ENCODE data around the gene ZNF414. TPM values are rescaled to one million over a fixed set of nuclear protein-coding genes. Genes with fewer than 3 reads are reported as not detected.
A peak's percentile ranks its signal among the peaks of the same experiment; 100 is the strongest.

The ZNF414 gene
- total and polyA plus RNA-seq, 10 of the 15 experiments (the other 5 are each of a cell fraction or from before 2014, with no cell fraction given): 0.16 to 23.7 (median 5.3) TPM; not detected in 1

- TF ChIP-seq ZBTB40 (IDR thresholded peaks at IDR 0.05; ENCODE audit: borderline replicate concordance): no peak
- TF ChIP-seq EED (IDR thresholded peaks at IDR 0.05; ENCODE audit: low read depth): peak; percentile 82
- TF ChIP-seq PKNOX1 (IDR thresholded peaks at IDR 0.05): no peak
- peak; percentile 73 for TF ChIP-seq MYC (IDR thresholded peaks at IDR 0.05; ENCODE audit: insufficient read depth, insufficient read length, insufficient replicate concordance, low read length, severe bottlenecking)
- no peak for TF ChIP-seq IRF5 (IDR thresholded peaks at IDR 0.05; ENCODE audit: borderline replicate concordance)
- peak; percentile 51 for TF ChIP-seq NR2F1 (conservative IDR thresholded peaks at IDR 0.05)
- no peak for TF ChIP-seq SMAD5 (IDR thresholded peaks at IDR 0.05; ENCODE audit: low read depth)
- TF ChIP-seq BHLHE40 (IDR thresholded peaks at IDR 0.05; ENCODE audit: borderline replicate concordance in 1 of 2, low read depth in 2 of 2, low read length in 1 of 2): peak; percentile 18 to 62; a peak in 2 of 4 replicates
- no peak for TF ChIP-seq NFYB (IDR thresholded peaks at IDR 0.05; ENCODE audit: insufficient read depth, low read depth, low read length)
- TF ChIP-seq SMC3 (IDR thresholded peaks at IDR 0.05; ENCODE audit: borderline replicate concordance, low read length): peak; percentile 60
- TF ChIP-seq MXI1 (IDR thresholded peaks at IDR 0.05; ENCODE audit: low read depth, low read length): peak; percentile 63; the same call in 1 of the 2 replicates
- no peak for TF ChIP-seq TCF7 (IDR thresholded peaks at IDR 0.05; ENCODE audit: borderline replicate concordance)
- TF ChIP-seq PRDM15 (CRISPR knock-in tag; IDR thresholded peaks at IDR 0.05): no peak
- TF ChIP-seq ZNF24 (IDR thresholded peaks at IDR 0.05): no peak
- peak; percentile 66 for TF ChIP-seq NBN (IDR thresholded peaks at IDR 0.05)
- no peak for TF ChIP-seq ZNF622 (IDR thresholded peaks at IDR 0.05)
- peak; percentile 49; the same call in 1 of the 2 replicates for TF ChIP-seq YY1 (IDR thresholded peaks at IDR 0.05; ENCODE audit: low read depth, low read length)
- peak; percentile 32; the same call in 1 of the 2 replicates for TF ChIP-seq LARP7 (IDR thresholded peaks at IDR 0.05)
- no peak for TF ChIP-seq CHD1 (IDR thresholded peaks at IDR 0.05; ENCODE audit: low read depth, low read length)
Observed at GRCh38 chr19:8505680-8506401, 8.1 kb downstream of the ZNF414 start (continued).

All from GM12878 (cell line).